ENCODE measurements around the gene AGTPBP1. TPM values are rescaled to one million over a fixed set of nuclear protein-coding genes. Genes with fewer than 3 reads are reported as not detected.

Gene AGTPBP1
- total RNA-seq, 2 experiments from 2014 or later: 24.2 to 37.2 TPM

DNA sequence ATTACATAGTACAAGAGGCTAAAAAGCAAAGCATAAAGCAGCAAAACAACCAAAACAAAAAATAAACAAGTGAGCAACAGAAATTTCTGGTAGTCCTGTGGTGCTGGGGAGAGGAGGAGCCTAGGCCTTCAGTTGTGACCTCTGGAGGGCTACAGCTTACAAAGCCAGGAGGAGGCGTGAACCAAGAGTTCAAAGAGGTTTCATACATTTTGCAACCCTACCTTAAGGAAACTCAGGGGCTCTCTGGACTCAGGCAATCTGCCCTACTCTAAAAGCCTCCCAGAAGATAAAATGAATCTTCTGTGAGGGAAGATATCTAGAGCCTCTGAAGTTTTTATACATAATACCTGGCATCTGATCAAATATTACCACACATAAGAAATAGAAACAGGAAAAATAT, 187.4 kb downstream of the AGTPBP1 start:
- H3K36me3 ChIP-seq (ENCODE audit: insufficient read depth, low read length): no peaks in the 10 kb centered on the region
- H2AFZ ChIP-seq (ENCODE audit: low read length): no peak overlapping the region
- TF ChIP-seq, protein P1, sequence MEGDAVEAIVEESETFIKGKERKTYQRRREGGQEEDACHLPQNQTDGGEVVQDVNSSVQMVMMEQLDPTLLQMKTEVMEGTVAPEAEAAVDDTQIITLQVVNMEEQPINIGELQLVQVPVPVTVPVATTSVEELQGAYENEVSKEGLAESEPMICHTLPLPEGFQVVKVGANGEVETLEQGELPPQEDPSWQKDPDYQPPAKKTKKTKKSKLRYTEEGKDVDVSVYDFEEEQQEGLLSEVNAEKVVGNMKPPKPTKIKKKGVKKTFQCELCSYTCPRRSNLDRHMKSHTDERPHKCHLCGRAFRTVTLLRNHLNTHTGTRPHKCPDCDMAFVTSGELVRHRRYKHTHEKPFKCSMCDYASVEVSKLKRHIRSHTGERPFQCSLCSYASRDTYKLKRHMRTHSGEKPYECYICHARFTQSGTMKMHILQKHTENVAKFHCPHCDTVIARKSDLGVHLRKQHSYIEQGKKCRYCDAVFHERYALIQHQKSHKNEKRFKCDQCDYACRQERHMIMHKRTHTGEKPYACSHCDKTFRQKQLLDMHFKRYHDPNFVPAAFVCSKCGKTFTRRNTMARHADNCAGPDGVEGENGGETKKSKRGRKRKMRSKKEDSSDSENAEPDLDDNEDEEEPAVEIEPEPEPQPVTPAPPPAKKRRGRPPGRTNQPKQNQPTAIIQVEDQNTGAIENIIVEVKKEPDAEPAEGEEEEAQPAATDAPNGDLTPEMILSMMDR (conservative IDR thresholded peaks at IDR 0.05; ENCODE audit: low read length): no peak
- no peak for TF ChIP-seq EZH2phosphoT487 (IDR thresholded peaks at IDR 0.05; ENCODE audit: borderline replicate concordance, low read depth, low read length)
- ChIA-PET POLR2A (no interaction called here), CTCF (ENCODE audit: unreplicated experiment) (no interaction called here)
- no TSS peak for BruUV-seq (replicated peaks)
- H3K9me2 ChIP-seq (ENCODE audit: insufficient read depth, low read length): no peaks in the 10 kb centered on the region
- no peak for DNase-seq (ENCODE audit: low spot score)
- H3K4me3 ChIP-seq (ENCODE audit: low read depth, low read length, poor library complexity, severe bottlenecking): no peak overlapping the region
- no peaks in the 10 kb centered on the region for H3K79me2 ChIP-seq (ENCODE audit: insufficient read depth, low read depth, low read length)
- intact Hi-C loops (cut with micrococcal nuclease; ENCODE audit: unreplicated experiment): no loop called here
- H3K27ac ChIP-seq (ENCODE audit: low read depth, low read length, poor library complexity, severe bottlenecking): no peak overlapping the region
- H3K9me3 ChIP-seq (ENCODE audit: low read length): no peaks in the 10 kb centered on the region
- H3K4me2 ChIP-seq (ENCODE audit: low read length): no peak overlapping the region
- no peaks in the 10 kb centered on the region for H4K20me1 ChIP-seq (ENCODE audit: insufficient read depth, low read length)
- no peaks in the 10 kb centered on the region for H3K4me1 ChIP-seq (ENCODE audit: insufficient read depth, low read length, poor library complexity, severe bottlenecking)

DNA sequence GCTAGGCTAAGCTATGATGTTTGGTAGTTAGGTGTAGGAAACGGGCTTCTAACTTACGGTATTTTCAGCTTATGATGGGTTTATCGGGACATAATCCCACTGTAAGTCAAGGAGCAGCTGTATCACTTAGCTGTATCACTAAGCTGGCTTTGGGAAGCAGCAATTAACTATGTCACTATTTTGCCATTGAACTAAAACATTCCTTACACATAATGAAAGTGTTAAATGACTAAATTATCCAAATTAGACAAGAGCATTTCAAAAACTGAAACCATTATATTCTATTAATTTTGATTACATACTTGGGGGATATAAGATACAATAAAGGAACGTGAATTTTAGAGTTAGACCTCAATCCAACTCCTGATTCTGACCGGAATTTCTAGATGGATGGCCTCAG, 188.3 kb downstream of the AGTPBP1 start:
- no peak overlapping the region for H3K4me2 ChIP-seq (ENCODE audit: low read length)
- TF ChIP-seq, protein P1 (conservative IDR thresholded peaks at IDR 0.05; ENCODE audit: low read length): no peak
- no peak for TF ChIP-seq EZH2phosphoT487 (IDR thresholded peaks at IDR 0.05; ENCODE audit: borderline replicate concordance, low read depth, low read length)
- no peaks in the 10 kb centered on the region for H3K9me2 ChIP-seq (ENCODE audit: insufficient read depth, low read length)
- H3K27ac ChIP-seq (ENCODE audit: low read depth, low read length, poor library complexity, severe bottlenecking): no peak overlapping the region
- no peaks in the 10 kb centered on the region for H3K4me1 ChIP-seq (ENCODE audit: insufficient read depth, low read length, poor library complexity, severe bottlenecking)
- H3K79me2 ChIP-seq (ENCODE audit: insufficient read depth, low read depth, low read length): no peaks in the 10 kb centered on the region
- intact Hi-C loops (cut with micrococcal nuclease; ENCODE audit: unreplicated experiment): no loop called here
- BruUV-seq (replicated peaks): no TSS peak
- no peaks in the 10 kb centered on the region for H3K36me3 ChIP-seq (ENCODE audit: insufficient read depth, low read length)
- no peaks in the 10 kb centered on the region for H3K9me3 ChIP-seq (ENCODE audit: low read length)
- no peaks in the 10 kb centered on the region for H4K20me1 ChIP-seq (ENCODE audit: insufficient read depth, low read length)
- no peak overlapping the region for H2AFZ ChIP-seq (ENCODE audit: low read length)
- POLR2A ChIA-PET: no interaction called here
- CTCF ChIA-PET (ENCODE audit: unreplicated experiment): no interaction called here
- no peak for DNase-seq (ENCODE audit: low spot score)
- no peak overlapping the region for H3K4me3 ChIP-seq (ENCODE audit: low read depth, low read length, poor library complexity, severe bottlenecking)

GRCh38 chr9:85547599-85547998, 194.2 kb downstream of the AGTPBP1 start:
- H3K4me2 ChIP-seq (ENCODE audit: low read length): no peak overlapping the region
- intact Hi-C loops (cut with micrococcal nuclease; ENCODE audit: unreplicated experiment): no loop called here
- no peaks in the 10 kb centered on the region for H3K4me1 ChIP-seq (ENCODE audit: insufficient read depth, low read length, poor library complexity, severe bottlenecking)
- H3K79me2 ChIP-seq (ENCODE audit: insufficient read depth, low read depth, low read length): no peaks in the 10 kb centered on the region
- no peak for TF ChIP-seq EZH2phosphoT487 (IDR thresholded peaks at IDR 0.05; ENCODE audit: borderline replicate concordance, low read depth, low read length)
- TF ChIP-seq, protein P1 (conservative IDR thresholded peaks at IDR 0.05; ENCODE audit: low read length): no peak
- H3K9me3 ChIP-seq (ENCODE audit: low read length): no peaks in the 10 kb centered on the region
- H3K36me3 ChIP-seq (ENCODE audit: insufficient read depth, low read length): no peaks in the 10 kb centered on the region
- no TSS peak for BruUV-seq (replicated peaks)
- H4K20me1 ChIP-seq (ENCODE audit: insufficient read depth, low read length): no peaks in the 10 kb centered on the region
- no peaks in the 10 kb centered on the region for H3K9me2 ChIP-seq (ENCODE audit: insufficient read depth, low read length)
- H3K4me3 ChIP-seq (ENCODE audit: low read depth, low read length, poor library complexity, severe bottlenecking): no peak overlapping the region
- H3K27ac ChIP-seq (ENCODE audit: low read depth, low read length, poor library complexity, severe bottlenecking): no peak overlapping the region
- ChIA-PET CTCF (ENCODE audit: unreplicated experiment) (no interaction called here), POLR2A (no interaction called here)
- H2AFZ ChIP-seq (ENCODE audit: low read length): no peak overlapping the region
- no peak for DNase-seq (ENCODE audit: low spot score)
